ENCODE results near the gene E4F1.

DNA sequence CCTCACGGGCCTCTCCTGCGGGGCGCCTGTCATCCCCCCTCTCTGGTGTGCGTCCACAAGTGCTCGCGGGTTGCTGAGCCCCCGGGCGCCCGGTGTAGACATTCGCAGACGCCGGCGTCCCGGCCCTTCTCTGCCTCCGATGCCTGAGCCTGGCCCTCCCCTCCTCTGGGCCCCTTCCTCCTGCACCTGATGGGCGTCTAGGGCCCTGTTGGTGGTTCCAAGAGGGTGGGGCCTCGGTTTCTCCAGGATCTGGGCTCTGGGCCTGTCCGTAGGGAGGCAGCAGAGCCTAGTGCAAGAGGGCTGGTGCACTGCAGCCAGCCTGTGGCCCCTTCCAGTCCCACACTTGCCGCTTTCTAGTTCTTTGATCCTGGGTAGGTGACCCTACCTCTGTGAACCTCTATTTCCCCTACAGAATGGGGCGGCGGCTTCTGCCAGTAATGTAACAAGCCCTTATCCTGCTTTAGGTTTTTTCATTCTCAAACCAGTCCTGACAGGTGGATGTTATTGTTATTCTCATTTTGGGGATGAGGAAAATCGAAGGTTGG is 623 bp downstream of the E4F1 start:
- TF ChIP-seq EZH2 (IDR thresholded peaks at IDR 0.05; ENCODE audit: low read depth, low read length, severe bottlenecking) (no peak), SRF (IDR thresholded peaks at IDR 0.05; ENCODE audit: low read depth, low read length) (no peak), HDAC6 (IDR thresholded peaks at IDR 0.05; ENCODE audit: low read depth, low read length) (no peak)
- TF ChIP-seq, protein P1, sequence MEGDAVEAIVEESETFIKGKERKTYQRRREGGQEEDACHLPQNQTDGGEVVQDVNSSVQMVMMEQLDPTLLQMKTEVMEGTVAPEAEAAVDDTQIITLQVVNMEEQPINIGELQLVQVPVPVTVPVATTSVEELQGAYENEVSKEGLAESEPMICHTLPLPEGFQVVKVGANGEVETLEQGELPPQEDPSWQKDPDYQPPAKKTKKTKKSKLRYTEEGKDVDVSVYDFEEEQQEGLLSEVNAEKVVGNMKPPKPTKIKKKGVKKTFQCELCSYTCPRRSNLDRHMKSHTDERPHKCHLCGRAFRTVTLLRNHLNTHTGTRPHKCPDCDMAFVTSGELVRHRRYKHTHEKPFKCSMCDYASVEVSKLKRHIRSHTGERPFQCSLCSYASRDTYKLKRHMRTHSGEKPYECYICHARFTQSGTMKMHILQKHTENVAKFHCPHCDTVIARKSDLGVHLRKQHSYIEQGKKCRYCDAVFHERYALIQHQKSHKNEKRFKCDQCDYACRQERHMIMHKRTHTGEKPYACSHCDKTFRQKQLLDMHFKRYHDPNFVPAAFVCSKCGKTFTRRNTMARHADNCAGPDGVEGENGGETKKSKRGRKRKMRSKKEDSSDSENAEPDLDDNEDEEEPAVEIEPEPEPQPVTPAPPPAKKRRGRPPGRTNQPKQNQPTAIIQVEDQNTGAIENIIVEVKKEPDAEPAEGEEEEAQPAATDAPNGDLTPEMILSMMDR (IDR thresholded peaks at IDR 0.05; ENCODE audit: control extremely low read depth in 1 of 3, insufficient read depth in 1 of 3, low read depth in 1 of 3, low read length in 3 of 3), result no peak
- TF ChIP-seq, protein P2, sequence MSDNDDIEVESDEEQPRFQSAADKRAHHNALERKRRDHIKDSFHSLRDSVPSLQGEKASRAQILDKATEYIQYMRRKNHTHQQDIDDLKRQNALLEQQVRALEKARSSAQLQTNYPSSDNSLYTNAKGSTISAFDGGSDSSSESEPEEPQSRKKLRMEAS (IDR thresholded peaks at IDR 0.05), result no peak
